DMS53 treated with DMSO at 0.1 percent for 48 hours (cell line): ENCODE results near the gene ATP5IF1.

Experiments
- DNase-seq: peaks from one replicate; lab custom pipeline; 2025; ENCODE audit not compliant: unreplicated experiment; lab: John Stamatoyannopoulos, UW

The ATP5IF1 gene

DNA sequence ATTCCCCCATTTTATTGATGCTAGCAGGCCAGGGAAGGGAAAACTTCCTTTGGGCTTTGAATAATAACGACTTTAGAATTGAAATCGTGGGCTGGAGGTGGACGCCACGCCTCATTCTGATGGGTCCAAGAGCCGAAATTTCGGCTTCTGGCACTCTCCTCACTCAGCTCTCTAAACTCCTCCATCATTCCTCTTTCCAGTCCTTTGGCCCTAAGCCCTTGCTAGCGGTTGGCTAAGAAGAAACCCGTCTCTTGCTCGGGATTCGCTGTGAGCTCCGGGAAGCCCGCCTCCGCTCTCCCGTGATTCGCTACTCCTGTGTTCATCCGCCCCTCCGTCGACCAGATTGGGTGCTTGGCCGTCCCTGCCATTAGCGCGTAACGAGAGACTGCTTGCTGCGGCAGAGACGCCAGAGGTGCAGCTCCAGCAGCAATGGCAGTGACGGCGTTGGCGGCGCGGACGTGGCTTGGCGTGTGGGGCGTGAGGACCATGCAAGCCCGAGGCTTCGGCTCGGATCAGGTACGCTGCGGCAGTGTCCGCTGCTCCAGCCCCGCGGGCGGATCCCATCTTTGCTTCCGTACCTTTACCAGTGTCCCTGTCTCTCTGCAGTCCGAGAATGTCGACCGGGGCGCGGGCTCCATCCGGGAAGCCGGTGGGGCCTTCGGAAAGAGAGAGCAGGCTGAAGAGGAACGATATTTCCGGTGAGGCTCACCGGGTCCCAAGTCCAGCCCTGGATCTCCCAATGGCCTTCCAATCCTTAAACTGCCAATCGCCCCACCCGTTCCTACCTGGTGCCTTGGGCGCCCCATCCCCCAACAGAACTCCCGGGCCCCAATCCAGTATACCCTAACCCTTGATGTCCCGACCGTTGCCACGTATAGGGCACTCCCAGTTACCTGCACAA lies at the start of gene ATP5IF1:
Gene ATP5IF1, plus strand, starts transcription at position 370 of the 901 bp plus-strand sequence. Its CDS starts 60 bp downstream, at position 430.
- peak; percentile 99 for DNase-seq

- no peak for DNase-seq
Observed at GRCh38 chr1:28190337-28190979, 45.5 kb upstream of the ATP5IF1 start.

DNA sequence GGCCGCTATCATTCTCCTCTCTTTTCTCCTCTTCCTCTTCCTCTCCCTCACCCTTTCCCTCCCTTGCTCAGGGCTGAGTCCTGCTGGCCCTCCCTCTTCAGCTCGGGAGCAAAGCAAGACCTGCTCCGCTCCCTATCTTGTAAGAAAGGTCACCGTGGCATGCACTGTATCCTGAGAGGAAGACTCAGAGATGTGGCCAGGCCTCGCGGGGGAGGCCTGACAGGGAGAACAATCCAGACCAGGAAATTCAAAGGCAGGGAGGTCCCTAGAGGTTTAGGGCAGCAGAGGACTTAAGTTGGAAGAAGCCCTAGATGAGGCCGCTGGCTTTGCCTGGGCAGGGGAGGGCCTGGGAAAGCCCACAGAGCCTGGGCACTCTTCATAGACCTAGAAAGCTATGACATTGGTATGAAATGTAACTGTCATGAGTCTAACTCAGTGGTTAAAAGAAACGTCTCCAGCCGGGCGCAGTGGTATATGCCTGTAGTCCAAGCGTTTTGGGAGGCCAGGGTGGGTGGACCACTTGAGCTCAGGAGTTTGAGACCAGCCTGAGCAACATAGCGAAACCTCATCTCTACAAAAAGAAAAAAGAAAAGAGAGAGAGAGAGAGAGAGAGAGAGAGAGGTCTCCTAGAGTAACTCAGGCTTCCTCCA lies 44.8 kb upstream of the ATP5IF1 start:
- DNase-seq = no peak

GRCh38 chr1:28193701-28194161 lies 42.2 kb upstream of the ATP5IF1 start:
- no peak for DNase-seq

- no peak for DNase-seq
Observed at GRCh38 chr1:28194326-28195035, 41.4 kb upstream of the ATP5IF1 start.

- no peak for DNase-seq
Observed at GRCh38 chr1:28195780-28196179, 40.1 kb upstream of the ATP5IF1 start.

- DNase-seq = no peak
Observed at GRCh38 chr1:28196330-28196729, 39.6 kb upstream of the ATP5IF1 start.

GRCh38 chr1:28197682-28198415 lies 38.1 kb upstream of the ATP5IF1 start:
- no peak for DNase-seq

DNA sequence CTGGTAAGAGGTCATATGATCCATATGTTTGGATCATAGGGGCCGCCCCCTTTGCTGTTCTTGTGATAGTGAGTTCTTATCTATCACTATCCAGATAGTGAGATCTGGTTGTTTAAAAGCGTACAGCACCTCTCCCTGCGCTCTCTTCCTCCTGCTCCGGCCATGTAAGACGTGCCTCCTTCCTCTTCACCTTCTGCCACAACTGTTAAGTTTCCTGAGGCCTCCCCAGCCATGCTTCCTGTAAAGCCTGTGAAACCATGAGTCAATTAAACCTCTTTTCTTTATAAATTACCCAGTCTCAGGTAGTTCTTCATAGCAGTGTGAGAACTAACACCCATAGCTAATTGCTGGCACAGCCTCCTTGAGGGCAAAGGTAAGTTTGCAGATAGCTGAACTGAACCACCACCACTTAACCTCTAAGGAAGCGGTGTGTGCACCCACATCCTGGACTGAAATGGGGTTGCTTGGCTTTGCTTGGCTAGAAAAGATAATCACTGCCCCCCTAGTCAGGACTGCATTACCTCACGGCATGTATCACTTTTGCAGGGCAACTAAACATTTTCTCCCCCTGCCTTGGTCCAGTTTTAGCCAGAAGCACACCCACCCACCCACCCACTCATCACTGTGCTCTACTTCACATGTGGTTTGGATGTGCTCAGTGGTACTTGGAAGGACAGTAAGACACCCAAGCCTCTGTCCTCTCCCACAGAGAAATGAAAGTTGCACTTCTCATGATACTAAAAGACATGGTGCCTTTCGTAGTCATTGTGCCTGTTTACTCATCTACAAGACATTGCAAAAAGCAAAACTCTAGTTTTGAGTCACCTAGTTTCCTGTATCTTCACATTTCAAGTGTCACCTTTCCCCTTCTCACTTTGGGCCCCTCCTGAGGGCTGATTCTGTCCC lies 36.3 kb upstream of the ATP5IF1 start:
- no peak for DNase-seq

GRCh38 chr1:28200234-28200873 lies 35.6 kb upstream of the ATP5IF1 start:
- no peak for DNase-seq

DNA sequence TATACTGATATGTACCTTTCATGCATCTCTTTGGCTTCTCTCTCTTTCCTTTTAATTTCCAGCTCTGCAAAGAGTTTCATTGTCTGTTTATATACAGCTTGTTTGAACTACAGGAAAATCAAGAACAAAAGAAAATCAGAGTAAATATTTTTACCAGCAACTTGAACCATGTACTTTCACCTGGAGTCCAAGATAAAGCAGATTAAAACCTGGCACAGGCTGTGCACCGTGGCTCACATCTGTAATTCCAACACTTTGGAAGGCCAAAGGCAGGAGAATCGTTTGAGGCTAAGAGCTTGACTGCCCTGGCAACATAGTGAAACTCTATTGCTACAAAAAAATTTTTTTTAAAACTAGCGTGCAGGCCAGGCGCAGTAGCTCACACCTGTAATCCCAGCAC lies 30.7 kb upstream of the ATP5IF1 start:
- DNase-seq = no peak

DNA sequence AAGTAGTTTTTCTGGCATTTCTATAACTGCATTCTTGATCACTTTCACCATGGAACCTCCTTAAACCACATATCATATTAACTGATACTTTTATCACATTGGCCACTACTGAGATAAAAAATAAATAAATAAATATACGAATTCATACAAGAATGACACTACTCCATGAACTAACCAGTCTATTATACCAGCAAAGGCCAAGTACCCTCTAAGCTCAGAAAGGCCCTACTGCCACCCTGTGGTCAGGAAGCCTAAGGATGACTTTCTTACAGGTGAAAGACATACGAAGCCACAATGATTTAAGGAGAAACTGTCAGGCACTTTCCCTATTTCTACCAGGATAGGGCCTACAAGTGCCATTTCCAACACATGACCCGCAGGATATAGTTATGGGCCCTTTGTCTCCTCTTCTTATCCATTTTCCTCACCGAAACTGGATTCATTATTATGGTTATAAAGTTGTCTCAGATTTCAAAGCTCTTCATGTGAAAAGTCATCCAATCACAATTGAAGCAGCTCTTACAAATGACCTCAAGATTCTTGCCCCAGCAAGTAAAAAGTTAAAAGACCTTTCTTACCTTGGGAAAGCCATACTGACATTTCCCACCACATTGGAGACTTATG lies 27.0 kb upstream of the ATP5IF1 start:
- DNase-seq = peak; percentile 73

- no peak for DNase-seq
Observed at GRCh38 chr1:28209700-28210099, 26.2 kb upstream of the ATP5IF1 start.

GRCh38 chr1:28213315-28213714 lies 22.6 kb upstream of the ATP5IF1 start:
- DNase-seq = no peak

DNA sequence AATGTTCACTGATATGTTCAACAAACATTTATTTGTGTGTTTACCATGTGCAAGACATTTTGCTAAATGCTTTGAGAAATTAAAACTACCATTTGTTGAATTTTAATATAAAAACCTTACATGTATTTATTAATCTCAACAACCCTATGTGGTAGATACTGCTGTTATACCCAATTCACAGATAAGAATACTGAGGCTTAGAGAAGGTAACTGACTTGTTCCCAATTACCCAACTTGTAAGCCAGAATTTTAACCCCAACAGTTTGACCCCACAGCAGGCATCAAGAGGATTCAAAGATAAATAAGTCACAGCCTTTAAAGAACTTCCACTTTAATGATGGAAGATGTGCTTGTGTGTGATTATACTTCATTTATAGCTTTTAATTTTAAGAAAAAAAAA lies 6.8 kb upstream of the ATP5IF1 start:
- no peak for DNase-seq

GRCh38 chr1:28229996-28230395 lies 5.9 kb upstream of the ATP5IF1 start:
- no peak for DNase-seq

GRCh38 chr1:28232558-28233263 lies 3.2 kb upstream of the ATP5IF1 start, which contains the start of gene DNAJC8:
Gene DNAJC8 (minus strand): TSS chr1:28233029. CDS start chr1:28232998, 31 bp downstream.
- peak; percentile 91 for DNase-seq

DNA sequence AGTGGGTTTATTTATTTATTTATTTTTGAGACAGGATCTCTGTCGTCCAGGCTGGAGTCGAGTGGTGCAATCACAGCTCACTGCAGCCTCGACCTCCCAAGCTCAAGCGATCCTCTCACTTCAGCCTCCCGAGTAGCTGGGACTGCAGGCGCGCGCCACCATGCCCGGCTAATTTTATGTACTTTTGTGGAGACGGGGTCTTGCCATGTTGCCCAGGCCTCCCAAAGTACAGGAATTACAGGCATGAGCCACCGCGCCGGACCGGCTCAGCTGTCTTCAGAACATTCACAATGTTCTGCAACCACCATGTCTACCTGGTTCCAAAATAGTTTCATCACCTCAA lies 2.7 kb upstream of the ATP5IF1 start:
- no peak for DNase-seq
